Measurements from ENCODE around the gene CIBAR2.

Gene CIBAR2

DNA sequence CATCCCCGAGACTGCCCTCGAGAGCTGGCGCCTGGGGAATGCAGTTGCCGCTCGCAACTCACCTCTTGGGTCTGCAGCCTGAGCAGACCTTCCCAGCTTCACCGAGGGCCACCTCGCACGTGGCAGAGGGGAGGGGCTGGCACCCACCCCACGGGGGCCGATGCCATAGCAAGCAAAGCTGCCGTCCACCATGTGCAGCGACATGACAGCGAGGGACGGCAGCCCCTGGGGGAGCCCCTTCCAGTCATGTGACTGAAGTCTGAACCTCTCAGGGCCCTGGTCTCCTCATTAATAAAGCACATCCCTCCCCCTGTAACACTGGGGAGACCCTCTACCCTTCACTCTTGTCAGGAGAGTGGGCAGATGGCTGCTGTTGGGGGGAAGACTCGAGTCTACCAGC, 30.5 kb downstream of the CIBAR2 start:
- no peak for DNase-seq

DNA sequence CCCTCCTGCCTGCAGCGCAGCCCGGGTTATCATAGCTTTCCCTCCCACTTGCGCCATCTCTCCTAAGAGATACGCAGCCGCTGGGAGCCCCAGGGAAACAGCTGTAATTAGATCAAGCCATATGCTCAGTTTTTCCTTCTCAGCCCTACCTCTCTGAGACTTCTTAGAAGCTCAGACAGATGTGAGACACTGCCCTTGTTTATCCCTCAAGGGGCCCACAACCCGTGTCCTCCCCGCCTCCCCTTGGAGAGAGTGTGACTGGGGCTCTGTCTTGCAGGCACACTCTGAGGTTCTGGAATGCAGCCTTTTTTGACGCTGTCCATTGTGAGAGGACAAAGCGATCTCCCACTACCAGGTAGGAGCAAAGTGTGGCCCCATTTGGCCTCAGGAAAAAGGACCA, 31.2 kb downstream of the CIBAR2 start:
- no peak for DNase-seq

DNA sequence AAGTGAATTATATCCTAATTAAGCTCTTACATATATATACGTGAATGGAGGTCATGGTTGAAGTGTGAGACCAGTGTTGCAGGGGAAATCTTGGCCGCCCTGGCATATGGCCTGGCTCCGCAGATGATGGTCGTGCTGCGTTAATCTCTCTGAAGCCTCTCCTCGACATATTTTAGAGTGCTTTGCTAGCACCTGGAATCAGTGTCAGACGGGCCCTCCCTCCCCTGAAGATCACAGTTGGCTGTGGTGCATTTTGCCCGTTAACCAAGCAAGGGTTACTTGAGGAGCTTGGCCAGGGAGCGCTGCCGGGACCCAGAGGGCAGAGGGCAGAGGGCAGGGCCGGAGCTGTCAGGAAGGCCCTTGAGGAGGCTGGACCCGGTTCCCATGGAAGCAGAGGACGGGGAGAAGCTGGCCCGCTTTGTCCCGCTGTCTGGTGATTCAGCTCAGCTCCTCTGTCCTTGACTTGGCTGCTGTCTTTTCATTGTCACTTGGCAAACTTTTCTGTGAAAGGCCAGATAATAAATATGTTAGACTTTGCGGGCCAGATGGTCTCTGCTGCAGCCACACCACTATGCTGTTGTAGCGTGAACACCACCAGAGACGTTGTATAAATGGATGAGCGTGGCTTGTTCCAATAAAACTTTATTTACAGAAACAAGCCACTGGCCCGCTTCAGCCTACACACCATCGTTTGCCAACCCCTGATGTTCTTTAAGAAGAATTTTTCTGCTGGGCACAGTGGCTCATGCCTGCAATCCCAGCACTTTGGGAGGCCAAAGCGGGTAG, 32.3 kb downstream of the CIBAR2 start:
- DNase-seq, result no peak

DNA sequence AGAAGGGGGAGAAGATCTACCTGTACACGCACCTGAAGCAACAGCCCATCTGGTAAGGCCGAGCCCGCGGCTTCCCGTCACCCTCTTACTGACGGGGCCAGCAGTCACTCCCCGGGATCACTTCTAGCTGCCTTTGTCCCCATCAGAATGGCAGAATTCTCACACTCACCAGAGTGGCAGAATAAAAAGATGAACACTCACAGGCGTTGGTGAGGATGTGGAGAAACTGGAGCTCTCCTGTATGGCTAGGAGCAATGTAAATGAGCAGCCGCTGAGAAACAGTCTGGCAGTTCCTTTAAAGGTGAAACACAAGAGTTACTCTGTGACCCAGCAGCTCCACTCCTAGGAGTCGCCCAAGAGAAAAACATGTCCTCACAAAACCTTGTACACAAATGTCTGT, 33.3 kb downstream of the CIBAR2 start:
- DNase-seq, result no peak

DNA sequence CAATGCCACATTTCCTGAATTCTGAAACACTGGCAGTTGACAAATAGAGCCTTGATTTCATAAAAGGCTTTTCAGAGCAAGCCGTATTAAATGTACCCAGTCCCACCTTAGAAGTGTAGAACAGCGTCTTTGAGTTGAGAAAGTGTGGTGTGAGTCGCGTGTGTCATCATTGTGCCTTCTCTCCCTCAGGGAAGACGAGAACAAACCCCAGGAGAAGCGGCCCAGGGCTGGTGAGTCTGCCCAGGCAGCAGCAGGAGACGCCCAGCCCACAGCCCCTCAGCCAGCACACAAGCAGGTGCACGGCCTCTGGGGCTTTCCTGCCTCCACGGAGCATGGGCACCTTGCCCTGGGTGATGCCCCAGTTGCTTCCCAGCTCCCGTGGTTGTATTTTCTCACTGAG, 34.0 kb downstream of the CIBAR2 start:
- no peak for DNase-seq

DNA sequence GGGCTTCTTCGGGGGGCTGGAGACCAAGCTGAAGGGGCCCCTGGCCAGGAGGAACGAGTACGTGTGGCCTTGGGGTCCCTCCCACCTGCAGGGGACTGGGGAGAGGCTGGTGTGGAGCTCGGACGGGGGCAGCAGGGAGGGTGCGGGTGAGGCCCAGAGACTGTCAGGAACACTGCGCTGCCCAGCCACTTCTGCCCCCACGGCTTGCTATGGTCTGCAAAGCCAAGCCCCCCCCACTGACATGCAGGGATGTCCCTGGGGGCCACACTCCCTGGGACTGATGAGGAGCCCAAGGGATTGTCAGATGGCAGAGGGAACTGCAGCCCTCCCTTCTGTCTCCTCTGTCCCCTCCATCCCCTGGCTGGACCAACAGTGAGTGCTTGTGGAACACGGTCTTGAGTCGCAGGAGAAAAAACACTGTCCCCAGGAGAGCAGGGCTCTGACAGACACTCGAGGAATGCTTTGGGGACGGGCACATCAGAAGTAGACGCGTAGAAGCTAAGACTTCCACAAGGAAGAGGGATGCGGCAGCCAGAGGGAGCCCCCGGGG, 34.6 kb downstream of the CIBAR2 start:
- no peak for DNase-seq

DNA sequence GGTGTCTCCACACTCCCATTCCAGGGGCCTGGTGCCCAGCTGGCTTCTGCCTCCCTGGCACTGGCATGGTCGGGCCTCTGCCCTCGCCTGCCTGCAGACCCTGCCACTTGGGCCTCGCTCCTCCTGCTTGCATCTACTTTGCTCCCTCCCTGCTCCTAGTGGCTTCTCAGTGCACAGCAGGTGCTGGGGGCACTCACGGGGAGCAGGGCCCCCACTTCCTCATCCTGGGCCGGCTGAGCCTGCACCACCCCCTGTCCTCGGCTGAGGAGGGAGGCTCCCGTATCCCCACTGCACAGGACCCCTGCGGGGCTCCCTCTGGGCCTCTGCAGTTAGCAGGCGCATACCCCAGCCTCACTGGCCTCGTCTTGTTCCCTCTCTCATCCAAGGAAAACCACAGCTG, 35.2 kb downstream of the CIBAR2 start:
- DNase-seq, result no peak

DNA sequence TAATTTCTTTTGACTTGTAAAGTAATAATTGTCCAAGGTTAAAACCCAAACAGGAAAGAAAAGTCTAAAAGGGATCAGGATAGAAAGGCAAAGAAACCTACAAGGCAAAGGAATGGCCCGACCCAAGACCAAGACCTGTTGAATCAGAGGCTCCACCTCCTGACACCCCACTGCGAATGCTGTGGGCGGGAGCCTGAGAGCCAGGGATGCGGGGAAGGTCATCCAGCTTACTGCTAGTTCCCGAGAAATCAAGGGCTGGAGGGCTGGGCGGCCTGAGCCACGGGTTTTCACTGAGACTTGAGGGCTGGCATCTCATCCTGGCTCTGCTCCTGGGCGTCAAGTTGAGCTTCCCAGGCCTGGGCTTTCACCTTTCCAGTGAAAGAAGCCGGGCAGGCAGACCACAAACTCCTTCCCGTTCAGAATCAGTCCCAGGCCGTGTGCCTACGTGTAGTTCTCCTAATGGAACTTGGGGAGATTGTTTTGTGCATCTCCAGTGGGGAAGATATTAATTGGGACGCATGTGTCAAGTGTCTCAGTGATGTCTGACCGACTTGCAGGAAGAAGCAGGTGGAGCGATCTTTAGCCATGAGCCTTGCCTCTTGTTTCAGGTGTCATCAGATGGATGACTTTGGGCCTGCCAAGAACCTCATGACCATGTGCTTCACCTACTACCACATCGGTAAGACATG, 36.9 kb downstream of the CIBAR2 start:
- DNase-seq, result no peak

DNA sequence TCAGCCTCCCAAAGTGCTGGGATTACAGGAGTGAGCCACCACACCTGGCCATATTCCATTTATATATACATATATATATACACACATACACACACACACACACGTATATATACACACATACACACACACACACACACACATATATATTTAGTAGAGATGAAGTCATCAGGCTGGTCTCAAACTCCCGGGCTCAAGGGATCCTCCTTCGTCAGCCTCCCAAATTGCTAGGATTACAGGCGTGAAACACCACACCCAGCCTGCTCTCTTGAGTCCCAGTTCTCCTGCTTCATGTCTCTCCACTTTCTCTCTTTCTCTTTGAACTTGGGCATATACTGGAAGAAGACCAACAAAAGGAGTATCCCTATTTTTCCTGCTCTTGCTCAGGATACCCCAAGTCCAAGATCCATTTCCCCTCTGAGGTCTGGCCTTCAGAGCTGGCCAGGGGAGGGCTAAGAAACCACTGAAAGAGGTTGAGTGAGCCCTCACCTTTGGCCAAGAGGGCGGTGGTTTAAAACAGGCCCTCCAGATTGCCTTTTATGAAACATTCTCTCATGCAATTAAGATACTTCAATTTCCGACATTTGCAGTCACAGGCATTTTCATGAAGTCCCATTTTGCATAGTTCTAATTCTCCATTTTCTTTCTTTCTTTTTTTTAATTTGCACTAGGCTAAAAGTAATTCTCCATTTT, 37.9 kb downstream of the CIBAR2 start:
- no peak for DNase-seq

DNA sequence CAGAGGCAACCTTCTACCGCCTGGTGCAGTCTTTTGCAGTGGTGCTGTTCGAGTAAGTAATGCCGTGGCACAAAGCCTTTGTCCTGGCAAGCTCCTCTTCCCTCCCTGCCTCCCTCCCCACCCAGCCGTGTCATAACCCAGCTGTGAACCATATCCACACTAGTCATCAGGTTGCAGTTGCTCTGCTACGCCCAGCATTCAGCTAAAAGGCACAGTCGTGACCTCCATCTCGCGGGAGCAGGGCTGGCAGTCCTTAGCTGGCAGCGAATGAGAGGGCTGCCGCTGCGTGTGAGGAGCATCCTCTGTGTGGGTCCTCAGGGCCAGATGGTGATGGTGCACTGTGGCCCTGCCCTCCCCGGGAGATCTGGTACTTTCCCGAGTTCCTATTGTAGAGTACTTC, 39.3 kb downstream of the CIBAR2 start:
- DNase-seq, result no peak

DNA sequence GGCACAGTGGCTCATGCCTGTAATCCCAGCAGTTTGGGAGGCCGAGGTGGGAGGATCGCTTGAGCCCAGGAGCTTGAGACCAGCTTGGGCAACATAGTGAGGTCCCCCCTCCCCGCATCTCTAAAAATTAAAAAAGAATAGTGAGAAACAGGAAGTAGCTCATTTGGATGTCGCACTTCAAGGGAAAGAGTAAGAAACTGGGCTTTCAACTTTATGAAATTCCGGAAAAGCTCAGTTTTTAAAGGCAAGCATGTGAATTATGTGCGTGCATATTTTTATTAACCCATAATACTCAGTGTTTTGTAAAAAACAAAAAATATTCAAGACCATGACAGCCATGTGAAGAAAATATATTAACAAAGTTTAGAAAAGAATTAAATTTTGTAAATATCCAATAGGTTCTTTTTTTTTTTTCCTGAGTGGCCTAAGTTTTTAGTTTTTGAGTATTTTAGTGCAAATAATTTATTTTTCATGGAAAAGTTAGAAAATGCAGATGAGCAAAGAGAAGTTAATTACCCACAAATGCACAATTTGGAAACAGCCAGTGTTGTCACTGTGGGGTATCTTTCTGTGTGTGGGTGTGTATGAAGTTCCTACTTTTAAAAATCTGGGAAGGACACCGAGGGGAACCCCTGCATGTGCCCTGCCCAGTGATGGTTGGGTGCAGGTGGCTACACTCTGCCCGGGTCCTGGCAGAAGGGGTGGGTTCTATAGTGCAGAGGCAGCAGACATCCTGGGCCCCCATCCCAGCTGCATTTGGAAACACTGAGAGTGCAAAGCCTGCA, 40.0 kb downstream of the CIBAR2 start:
- no peak for DNase-seq

DNA sequence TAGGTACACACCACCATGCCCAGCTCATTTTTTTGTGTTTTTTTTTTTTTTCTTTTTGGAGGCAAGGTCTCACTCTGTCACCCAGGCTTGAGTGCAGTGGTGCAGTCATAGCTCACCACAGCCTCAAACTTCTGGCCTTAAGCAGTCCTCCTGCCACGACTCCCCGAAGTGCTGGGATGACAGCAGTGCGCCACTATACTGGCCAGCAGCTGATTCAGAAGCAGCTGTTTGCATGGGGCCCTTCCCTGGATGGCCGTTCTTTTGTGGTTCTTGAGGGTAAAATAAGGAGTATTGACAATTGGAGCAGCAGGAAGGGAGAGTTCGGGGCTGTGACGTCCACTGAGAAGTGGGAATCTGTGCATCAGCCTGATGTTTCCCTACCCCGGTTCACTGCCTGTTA, 43.1 kb downstream of the CIBAR2 start:
- no peak for DNase-seq

DNA sequence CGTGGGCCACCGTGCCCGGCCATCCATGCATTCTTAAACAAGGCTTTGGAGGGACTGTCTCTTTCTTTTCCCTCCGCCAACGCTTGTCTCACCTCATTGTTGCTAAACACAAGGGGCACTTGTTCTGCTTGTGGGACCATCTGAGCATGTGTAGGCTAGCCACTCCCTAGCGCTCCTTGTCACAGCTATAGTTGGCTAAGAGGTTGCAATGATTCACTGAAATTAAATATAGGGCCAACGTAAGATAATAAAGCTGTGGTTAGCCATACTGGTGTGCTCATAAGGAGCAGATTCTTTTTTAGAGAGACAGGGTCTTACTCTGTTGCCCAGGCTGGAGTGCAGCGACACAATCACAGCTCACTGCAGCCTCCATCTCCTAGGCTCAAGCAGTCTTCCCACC, 43.5 kb downstream of the CIBAR2 start:
- DNase-seq, result no peak

DNA sequence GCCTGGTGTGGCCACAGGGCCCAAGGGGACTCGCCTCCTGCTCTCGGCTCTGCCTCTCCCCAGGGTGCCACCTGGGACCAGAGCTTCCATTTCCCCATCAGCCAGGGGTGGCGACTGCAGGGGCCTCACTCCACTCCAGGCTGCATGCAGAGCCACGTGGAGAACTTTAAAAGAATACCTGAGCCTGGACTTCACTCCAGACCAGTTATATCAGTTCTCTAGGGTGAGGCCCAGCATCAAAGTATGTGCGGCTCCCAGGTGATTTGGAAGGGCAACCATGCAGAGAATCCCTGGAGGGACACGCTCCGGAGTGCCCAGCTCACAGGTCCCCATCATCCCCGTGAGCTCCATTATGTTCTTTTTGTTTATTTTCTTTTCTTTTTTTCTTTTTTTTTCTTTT, 44.8 kb downstream of the CIBAR2 start:
- DNase-seq, result no peak

DNA sequence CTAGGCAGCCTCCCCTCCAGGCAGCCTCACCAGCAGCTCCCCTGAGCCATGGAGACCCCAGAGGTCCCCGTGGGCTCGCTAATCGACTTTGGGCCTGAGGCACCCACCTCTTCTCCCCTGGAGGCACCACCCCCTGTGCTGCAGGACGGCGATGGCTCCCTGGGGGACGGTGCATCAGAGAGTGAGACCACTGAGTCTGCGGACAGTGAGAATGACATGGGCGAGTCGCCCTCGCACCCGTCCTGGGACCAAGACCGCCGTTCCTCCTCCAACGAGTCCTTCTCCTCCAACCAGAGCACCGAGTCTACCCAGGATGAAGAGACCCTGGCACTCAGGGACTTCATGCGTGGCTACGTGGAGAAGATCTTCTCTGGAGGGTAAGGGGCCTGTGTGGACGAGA, 45.2 kb downstream of the CIBAR2 start:
- DNase-seq, result no peak

DNA sequence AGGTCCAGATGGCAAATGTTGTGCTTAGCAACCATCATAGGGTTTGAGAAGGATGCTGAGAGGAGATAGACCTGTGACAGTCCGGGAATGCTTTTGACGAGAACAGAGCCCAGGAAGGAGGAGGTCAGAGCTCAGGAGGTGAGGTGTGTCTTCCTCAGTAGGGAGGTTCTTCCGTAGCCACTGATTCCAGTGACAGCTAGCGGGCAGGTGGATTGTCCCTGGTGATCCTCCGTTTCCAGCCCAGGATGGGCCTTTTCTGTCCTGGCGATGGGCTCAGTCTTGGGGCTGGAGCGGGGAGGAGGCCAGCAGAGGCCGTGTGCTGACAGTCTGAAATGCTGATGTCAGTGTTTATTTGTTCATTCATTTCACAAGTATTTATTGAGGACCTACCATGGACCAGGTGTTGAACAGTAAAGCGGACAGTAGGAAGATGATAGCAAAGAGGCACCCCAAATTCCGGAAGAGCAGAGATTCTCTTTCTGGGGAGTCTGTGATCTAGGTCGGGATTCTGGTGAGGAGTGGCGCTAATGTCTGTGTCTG, 45.9 kb downstream of the CIBAR2 start:
- DNase-seq, result no peak

DNA sequence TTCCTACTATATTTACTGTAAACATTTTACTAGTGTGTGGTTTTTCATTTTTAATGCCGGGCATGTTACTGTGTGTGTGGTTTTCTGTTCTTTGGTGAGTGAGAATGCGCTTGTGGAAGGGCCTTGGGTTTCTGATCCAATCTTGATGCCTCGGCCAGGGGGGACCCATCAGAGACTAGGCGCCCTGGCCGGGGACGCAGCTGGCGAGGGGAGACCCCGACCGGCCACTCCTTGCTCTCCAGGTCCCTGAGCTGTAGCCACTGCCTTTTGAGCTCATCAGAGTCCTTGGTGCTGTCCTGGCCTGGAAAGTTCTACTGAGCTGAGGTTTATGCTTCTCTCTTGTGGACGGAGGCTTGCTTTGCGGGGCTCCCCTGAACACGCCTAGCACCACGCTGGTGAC, 47.2 kb downstream of the CIBAR2 start:
- no peak for DNase-seq

DNA sequence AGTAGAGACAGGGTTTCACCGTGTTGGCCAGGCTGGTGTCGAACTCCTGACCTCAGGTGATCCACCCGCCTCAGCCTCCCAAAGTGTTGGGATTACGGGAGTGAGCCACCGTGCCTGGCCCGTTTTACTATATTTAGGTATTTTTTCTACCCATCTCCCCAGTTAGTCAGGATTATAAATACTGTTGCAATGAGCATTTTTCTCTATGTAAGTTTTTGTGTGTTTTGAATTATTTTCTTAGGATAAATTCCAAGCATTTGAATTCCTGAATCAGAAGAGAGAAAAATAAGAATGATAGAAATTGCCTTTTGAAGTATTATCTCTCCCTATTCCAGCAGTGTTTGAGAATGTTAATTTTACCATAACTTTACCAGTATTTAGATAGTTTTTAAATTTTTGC, 48.1 kb downstream of the CIBAR2 start:
- DNase-seq, result no peak

DNA sequence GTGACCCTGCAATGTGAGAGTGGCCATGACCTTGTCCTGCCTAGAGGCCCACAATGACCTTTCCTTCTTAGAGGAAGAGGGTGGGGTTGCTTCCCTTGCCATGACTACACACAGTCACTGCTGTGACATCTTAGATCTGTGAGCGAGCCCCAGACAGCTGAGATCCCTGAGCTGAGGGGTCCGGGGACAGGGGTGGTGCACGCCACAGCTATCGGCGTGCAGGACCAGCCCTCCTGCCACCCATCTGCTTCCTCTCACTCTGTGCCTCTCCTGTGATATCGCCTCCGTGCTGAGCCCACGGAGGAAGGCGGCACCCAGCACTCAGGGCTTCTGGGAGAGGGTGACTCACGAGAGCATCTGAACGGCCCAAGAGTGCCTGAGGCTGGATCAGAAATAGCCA, 49.4 kb downstream of the CIBAR2 start:
- DNase-seq, result no peak

DNA sequence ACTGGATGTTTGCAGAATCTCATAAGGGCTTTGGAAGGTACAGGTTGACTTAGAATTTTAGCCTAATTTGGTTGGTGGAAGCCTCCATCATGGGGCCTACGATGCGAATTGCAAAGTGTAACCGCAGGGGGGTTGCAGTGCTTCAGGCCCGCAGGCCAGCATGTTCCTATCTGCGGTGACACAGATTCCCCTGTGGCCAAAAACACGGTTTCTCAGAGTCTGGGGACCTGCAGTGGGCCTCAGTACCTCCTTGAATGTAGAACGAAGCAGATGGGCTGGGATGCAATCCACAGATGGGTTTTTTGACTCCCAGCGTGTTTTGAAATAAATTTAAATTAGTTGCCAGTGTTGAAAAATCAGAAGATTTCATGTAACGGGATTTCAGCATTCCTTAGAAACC, 49.9 kb downstream of the CIBAR2 start:
- no peak for DNase-seq

DNA sequence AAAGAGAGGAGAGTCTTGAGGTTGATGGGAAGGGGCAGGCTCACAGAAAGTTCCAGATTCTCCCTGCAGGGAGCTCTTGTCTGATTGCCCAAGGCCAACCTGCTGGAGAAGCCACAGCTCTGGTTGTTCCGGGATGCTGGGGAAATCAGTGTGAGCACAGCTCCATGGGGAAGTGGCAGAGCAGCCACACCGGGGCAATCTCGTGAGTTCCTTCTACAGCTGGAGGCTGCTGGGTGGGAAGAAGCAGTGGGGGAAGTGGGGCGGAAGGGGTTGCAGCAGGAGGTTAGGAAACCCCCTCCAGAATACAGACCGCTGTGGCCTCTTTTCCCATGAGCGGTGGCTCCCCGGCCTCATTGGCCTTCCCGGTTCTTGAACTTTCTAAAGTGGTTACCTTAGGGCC, 50.7 kb downstream of the CIBAR2 start:
- DNase-seq, result no peak

DNA sequence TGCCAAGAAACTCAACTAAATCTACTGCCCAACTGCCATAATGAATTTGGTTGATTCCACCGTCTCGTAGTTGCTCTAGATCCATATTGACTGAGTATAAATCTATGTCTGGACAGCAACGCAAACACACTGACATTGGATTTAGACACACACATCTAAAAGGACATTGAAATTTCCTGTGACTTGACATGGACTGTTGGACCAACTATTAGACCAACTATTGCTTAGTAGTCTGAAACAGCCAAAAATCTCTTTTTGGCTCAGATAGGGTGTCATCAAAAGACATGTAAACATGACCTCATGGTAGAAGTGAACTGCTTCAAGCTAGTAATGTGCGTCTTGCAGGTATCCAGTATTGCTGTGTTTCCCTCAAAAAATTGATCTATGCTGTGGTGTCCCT, 53.4 kb downstream of the CIBAR2 start:
- DNase-seq, result no peak

DNA sequence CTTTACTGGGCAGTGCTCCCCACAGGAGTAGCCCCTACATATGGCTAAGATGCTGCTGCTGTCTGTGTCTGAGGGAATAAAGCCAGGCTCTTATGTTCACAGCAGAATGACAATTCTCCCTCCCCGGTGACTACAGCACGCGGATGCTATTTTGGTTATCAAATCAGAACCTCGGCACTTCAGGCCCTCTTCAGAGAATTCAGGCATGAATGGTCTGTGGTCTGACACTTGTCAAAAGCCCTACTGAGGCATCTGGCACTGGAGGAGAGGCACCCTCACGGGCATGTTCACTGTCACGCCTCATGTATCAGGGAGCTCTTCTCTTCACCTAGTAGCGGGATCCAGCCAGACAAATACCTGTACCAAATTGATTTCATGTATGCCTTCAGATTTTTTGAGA, 54.3 kb downstream of the CIBAR2 start:
- DNase-seq, result no peak

Measured in activated T-cell treated with anti-CD3 and anti-CD28 coated beads, Interleukin-2, amount 50 U/mL, for 1 hour (primary cell).